Stimulated activated CD8-positive, alpha-beta memory T cell treated with anti-CD3 and anti-CD28 coated beads, Interleukin-2, amount 100 ng/mL, for 1 hour (primary cell): Measurements from ENCODE around the gene TAS1R2.

Experiments used
- DNase-seq, 2 donors: peaks; one replicate each; pipeline ENCODE4 v3.0.0-alpha.2; 2020; ENCODE audit warnings: low read depth in 2 of 2

TAS1R2 gene

GRCh38 chr1:18802231-18802630 is 57.2 kb downstream of the TAS1R2 start:
- no peak for DNase-seq

GRCh38 chr1:18800258-18800657 is 59.2 kb downstream of the TAS1R2 start:
- DNase-seq, result no peak

- no peak for DNase-seq
Measured at GRCh38 chr1:18799454-18799853, 60.0 kb downstream of the TAS1R2 start.

GRCh38 chr1:18798946-18799345 is 60.5 kb downstream of the TAS1R2 start:
- no peak for DNase-seq

DNA sequence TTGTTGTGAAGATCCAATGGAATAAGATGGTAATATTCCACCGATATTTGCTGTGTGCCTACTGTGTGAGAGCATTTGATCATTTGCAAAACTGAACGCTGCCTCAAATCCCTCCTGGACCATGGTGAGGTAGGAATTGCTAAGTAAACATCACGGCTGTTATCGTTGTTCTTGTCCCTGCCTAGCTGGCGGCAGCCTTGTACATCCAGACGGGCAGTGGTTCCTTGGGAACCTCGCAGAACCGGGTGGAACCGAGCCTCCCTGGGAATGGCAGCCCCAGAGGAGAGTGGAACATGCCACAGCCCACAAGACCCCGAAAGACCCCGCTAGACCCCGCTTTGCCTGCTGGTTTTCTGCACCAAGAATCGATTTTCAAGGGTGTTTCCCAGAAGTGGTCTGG is 60.9 kb downstream of the TAS1R2 start:
- no peak for DNase-seq

DNA sequence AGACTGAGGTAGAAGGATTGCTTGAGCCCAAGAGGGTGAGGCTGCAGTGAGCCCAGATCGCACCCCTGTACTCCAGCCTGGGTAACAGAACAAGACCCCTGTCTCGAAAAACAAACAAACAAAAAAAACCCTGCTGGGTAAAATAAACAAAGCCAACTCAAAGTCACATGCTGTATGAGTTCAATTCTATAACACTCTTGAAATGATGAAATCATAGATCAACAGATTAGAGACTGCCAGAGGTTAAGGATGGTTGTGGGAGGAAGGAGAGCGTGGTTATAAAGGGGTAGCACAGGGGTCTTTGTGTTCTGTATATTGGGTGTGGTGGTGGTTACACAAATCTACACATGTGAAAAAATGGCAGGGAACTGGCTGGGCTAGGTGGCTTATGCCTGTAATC is 62.5 kb downstream of the TAS1R2 start:
- DNase-seq, result no peak

DNA sequence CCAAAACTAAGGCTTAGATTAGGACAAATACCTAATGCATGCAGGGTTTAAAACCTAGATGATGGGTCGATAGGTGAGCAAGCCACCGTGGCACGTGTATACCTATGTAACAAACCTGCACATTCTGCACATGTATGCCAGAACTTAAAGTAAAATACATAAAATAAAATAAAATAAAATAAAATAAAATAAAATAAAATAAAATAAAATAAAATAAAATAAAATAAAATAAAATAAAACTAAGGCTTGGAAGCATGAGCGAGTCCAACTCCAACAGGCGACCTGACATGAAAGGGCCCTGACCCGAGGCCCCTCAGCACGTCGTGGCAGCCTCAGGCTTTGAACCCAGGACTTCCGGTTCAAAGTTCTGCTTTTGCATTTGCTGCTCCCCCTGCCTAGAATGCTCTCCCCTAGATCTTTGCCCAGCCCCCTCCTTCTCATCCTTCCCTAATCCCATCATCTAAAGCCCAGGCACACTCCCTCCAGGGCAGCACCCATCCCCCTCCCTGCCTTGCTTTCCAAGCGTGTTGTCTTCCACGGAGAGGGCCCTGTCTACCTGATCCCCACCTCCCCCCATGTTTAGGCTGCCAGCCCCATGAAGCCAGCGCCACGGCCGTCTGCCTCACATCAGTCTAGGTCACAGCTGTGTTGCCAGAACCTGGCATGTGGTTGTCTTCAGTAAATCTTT is 64.3 kb downstream of the TAS1R2 start:
- no peak for DNase-seq

DNA sequence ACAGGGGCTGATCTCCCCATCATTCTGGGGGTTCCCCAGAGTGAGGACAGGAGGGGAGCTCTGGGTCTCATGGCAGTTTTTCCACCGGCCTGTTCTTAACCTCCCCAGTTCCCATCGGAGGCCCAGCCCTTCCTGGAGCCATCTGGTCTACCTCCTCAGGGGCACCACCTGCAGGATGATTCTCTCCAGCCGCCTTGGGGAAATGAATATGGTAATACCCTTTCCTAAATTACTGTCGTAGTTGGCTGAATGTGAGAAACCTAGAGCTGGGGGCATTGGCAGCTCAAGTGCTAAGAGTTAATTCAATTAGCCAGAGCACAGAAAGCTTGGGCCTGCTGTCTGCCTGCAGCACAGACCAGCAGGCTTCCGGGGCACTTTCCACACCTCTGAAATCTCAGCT is 64.9 kb downstream of the TAS1R2 start:
- no peak for DNase-seq

DNA sequence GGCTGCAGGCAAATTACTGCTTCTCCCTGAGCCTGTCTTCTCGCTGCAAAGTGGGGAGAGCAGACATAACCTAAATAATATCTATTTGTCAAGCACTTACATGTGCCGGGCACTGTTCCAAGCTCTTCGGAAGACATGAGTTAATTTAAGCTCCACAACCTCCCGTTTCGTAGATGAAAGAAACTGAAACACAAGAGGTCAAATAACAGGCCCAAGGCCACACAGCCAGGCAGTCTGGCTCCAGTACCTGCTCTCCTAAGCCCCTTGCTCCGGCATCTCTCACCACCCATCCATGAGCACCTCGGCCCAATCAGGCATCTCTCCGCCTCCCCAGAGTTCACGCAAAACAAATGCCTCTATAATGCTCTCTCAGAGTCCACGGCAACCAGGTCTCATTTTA is 65.4 kb downstream of the TAS1R2 start:
- no peak for DNase-seq

DNA sequence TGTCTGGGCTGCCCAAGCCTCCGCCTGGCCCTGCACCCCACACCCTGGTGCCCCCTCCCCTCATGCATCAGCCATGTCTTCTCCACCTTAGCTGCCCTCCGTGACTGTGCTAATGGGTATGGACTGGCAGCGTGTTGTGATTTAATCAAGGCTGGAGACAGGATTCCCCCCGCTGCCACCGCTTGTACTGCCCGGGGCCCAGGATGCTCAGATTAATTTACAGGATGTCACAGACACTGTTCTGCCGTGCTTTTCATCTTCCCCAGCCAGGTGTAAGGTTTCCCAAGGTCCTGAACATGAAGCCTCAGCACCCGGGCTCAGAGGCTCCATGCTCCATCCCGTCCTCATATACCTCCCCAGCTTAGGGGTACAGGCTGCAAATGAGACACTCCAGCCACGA is 66.3 kb downstream of the TAS1R2 start:
- no peak for DNase-seq

GRCh38 chr1:18792747-18793146 is 66.7 kb downstream of the TAS1R2 start:
- no peak for DNase-seq
